NCI-H146 (cell line): ENCODE measurements around the gene B3GNT2.
"Not testable (repeated sequence)": the region's sequence is repeated elsewhere in the genome, so short reads cannot be mapped to it uniquely, and the experiment has no call there.

Source experiments
- DNase-seq: peaks from one replicate; lab custom pipeline; 2025; lab: John Stamatoyannopoulos, UW

The B3GNT2 gene

DNA sequence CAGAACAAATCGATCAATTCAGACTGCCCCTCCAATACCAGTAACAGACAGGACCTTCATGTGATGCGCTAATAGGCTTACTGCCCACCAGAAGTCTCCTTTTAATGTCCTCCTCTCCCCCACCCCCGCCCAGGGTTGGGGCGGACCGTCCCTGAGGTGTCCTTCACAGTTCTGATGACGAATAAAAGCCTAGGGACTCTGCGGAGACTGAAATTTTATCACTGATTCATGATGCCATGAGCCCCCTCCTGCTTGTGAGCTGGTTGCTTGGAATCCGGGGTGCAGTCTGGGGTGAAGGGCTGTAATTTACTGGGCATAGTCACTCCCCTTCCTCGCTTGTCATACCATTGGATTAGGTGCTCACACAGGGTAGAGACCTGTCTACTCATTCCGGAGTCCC lies 42.3 kb downstream of the B3GNT2 start:
- DNase-seq = no peak

- no peak for DNase-seq
These were observed 44.6 kb downstream of the B3GNT2 start for GRCh38 chr2:62240546-62240945.

DNA sequence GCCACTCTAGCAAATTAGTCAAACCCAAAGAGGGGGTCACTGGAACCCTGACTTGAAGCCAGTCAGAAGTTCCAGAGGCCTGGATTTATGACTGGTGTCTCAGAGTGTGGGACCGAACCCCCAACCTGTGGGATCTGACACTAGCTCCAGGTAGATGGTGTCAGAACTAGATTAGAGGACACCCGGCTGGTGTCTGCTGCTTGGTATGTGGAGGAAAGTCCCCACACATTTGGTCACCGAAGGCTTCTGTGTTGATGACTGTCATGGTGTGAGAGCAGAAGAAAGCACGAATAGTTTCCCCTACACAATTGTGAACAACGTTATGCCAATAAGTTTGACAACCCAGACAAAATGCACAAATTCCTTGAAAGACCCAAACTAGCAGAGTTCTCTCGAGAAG lies 48.1 kb downstream of the B3GNT2 start:
- DNase-seq = no peak

- DNase-seq = no peak
These were observed 52.3 kb downstream of the B3GNT2 start for GRCh38 chr2:62248226-62248625.

DNA sequence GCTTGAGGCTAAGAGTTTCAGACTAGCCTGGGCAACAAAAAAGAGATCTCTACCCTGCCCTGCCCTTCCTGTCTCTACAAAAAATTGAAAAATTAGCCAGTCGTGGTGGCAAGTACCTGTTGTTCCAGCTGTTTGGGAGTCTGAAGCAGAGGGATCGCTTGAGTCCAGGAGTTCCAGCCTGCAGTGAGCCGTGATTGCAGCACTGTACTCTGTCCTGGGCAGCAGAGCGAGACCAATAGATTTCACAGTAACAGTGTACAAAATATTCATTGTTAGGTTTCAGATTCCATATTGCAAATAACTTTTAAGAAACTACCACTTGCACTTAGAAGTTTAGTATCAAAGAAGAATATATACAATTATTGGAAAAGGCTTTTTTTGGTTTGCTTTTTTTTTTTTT lies 54.3 kb downstream of the B3GNT2 start:
- DNase-seq = no peak

- no peak for DNase-seq
These were observed 58.7 kb downstream of the B3GNT2 start for GRCh38 chr2:62254424-62255266.

- DNase-seq = no peak
These were observed 61.6 kb downstream of the B3GNT2 start for GRCh38 chr2:62257466-62257865.

DNA sequence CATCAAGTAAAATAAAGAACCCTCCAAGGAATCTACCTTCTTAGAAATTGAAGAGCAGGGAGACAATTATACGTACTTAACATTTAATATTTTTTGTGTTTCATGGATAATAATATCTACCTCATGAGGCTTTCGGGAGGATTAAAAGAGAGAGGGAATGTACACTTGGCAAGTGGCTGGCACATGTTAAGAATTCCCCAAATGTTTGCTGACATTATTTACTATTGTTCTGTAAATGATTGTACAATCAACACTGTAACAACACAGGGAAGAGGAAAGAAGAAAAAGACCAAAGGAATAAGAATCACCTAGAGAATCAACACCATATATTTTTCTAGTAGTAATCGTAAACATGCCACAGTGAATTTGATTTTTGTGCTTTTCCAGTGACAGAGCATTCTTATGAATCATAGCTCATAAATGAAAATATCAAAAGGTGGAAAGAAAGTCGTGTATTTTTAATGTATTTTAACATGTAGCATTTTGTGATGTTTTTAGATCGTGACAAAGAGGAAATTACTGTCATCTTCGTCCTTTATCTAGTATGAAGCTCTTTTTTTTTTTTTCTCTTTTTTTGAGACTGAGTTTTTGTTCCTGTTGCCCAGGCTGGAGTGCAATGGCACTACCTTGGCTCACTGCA lies 67.3 kb downstream of the B3GNT2 start:
- no peak for DNase-seq

DNA sequence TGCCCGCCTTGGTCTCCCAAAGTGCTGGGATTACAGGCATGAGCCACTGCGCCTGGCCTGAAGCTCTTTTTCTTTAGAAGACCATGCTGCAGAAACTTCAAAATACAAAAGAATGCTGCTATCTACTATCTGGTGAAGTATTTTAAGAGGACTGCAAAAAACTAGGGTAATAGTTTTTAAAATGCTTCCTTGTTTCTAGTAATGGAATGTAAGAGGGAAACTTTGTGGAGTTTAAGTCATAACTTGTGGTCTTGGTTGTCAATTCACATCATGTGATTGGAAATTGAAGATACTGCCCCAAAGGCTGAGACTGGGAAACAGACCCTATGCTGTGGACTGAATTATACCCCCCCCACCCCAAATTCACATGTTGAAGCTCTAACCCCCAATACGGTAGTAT lies 68.3 kb downstream of the B3GNT2 start:
- no peak for DNase-seq

GRCh38 chr2:62265106-62265505 lies 69.2 kb downstream of the B3GNT2 start:
- no peak for DNase-seq

GRCh38 chr2:62266433-62267038 lies 70.6 kb downstream of the B3GNT2 start:
- DNase-seq = no peak

GRCh38 chr2:62267696-62268095 lies 71.8 kb downstream of the B3GNT2 start:
- no peak for DNase-seq

DNA sequence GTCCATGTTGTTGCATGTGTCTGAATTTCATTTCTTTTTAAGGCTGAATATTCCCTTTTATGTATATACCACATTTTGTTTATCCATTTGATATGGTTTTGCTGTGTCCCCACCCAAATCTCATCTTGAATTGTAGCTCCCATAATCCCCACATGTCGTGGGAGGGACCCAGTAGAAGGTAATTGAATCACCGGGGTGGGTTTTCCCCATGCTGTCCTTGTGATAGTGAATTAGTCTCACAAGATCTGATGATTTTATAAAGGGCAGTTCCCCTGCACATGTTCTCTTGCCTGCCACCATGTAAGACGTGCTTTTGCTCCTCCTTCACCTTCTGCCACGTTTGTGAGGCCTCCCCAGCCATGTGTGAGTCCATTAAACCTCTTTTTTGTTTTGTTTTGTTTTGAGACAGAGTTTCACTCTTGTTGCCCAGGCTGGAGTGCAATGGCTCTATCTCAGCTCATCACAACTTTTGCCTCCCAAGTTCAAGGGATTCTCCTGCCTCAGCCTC lies 72.8 kb downstream of the B3GNT2 start:
- DNase-seq = not testable (repeated sequence)

DNA sequence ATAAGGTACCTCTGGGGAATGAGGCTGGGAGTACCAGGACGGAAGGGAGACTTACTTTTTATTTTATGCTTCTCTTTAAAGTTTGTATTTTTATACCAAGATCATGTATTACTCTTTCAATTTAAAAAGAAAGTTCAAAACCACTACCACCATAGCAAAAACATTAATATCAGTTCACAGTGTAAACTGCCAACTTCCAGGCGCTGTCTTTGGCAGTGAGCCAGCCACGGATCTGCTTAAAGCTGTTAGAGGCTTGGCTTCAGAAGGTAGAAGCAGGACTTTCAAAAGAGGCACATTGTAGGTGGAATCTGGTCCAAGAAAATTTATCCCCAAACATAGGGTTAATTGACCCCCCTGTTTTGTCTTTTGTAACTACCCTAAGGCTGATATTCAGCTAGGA lies 74.8 kb downstream of the B3GNT2 start:
- DNase-seq = peak; percentile 3
